HG03159 (cell line): ENCODE data around the gene C20orf173.
A peak's percentile ranks its signal among the peaks of the same experiment; 100 is the strongest.
"Not testable (repeated sequence)": the region's sequence is repeated elsewhere in the genome, so short reads cannot be mapped to it uniquely, and the experiment has no call there.

Experiments used
- ATAC-seq: cut with Tn5 transposase; IDR thresholded peaks from one replicate; pipeline ENCODE4 v1.9.1; 2021; ENCODE audit warnings: mild to moderate bottlenecking, moderate library complexity; ENCODE audit not compliant: unreplicated experiment

Gene C20orf173

GRCh38 chr20:35547329-35547728 lies 17.9 kb upstream of the C20orf173 start:
- no peak for ATAC-seq

GRCh38 chr20:35546127-35546526 lies 16.7 kb upstream of the C20orf173 start:
- no peak for ATAC-seq

- not testable (repeated sequence) for ATAC-seq
Measured at GRCh38 chr20:35544941-35545340, 15.5 kb upstream of the C20orf173 start.

- ATAC-seq: no peak
Measured at GRCh38 chr20:35544436-35544835, 15.0 kb upstream of the C20orf173 start.

GRCh38 chr20:35542990-35543389 lies 13.5 kb upstream of the C20orf173 start:
- no peak for ATAC-seq

GRCh38 chr20:35541783-35542662 lies 12.6 kb upstream of the C20orf173 start, which contains the start of gene ERGIC3:
TSS of gene ERGIC3 (plus strand) at chr20:35542078. CDS start at chr20:35542098, 20 bp downstream.
- peak; percentile 94 for ATAC-seq

GRCh38 chr20:35541118-35541782 lies 11.8 kb upstream of the C20orf173 start:
- ATAC-seq: no peak

- peak; percentile 51 for ATAC-seq
Measured at GRCh38 chr20:35539756-35540212, 10.3 kb upstream of the C20orf173 start.

- no peak for ATAC-seq
Measured at GRCh38 chr20:35527122-35527769, 2.2 kb downstream of the C20orf173 start.

GRCh38 chr20:35525639-35526038 lies 3.8 kb downstream of the C20orf173 start:
- ATAC-seq: no peak

GRCh38 chr20:35523298-35523888 lies 6.1 kb downstream of the C20orf173 start:
- ATAC-seq: no peak

- ATAC-seq: no peak
Measured at GRCh38 chr20:35518955-35519354, 10.5 kb downstream of the C20orf173 start.

GRCh38 chr20:35517767-35518166 lies 11.7 kb downstream of the C20orf173 start:
- ATAC-seq: not testable (repeated sequence)

- no peak for ATAC-seq
Measured at GRCh38 chr20:35517125-35517524, 12.3 kb downstream of the C20orf173 start.

- ATAC-seq: no peak
Measured at GRCh38 chr20:35515949-35516645, 13.4 kb downstream of the C20orf173 start.

GRCh38 chr20:35515341-35515740 lies 14.1 kb downstream of the C20orf173 start:
- no peak for ATAC-seq

GRCh38 chr20:35514371-35514932 lies 15.0 kb downstream of the C20orf173 start:
- ATAC-seq: no peak

GRCh38 chr20:35511814-35512420 lies 17.5 kb downstream of the C20orf173 start:
- ATAC-seq: no peak

GRCh38 chr20:35510951-35511735 lies 18.3 kb downstream of the C20orf173 start:
- ATAC-seq: no peak
